ENCODE results near the gene TRA2A.

TRA2A gene

DNA sequence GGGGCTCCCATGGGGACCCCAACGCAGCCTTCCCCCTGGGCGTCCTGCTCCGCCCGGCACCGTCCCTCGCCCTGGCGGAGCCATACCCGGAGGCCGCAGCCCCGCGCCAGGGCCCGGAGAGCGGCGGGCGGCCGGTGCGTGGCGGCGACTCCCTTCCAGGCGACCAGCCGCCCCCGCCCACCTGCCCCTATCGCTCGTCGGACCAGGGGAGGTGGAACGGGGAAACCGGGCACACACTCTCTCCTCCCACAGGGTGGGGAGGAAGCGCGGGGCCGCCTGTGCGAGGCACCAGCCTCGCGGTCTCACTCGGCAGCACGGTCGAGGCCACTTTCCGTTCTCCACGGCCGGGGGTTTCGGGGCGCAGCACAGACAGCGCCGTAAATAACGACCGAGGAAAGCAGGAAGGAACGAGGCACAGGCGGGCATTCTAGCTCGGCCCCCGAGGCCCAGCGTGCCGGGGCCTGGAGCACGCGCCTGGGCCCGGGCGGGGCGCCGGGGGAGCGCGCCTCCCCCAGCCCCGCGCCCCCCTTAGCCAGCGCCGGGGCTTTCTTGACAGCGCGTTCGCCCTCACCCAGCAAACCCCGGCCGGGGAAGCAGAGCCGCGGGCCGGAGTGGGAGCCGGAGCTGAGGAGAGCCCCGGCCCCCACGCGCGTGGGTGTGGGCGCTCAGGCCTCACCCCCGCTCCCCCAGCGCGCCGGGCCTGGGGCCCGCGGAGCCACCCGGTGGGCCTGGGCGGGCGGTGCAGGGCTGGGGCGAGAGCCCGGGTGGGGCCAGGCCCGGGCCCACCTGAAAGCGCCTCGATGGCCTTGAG, 62.4 kb downstream of the TRA2A start:
- peak overlapping the region; percentile 91 for H3K27ac ChIP-seq

DNA sequence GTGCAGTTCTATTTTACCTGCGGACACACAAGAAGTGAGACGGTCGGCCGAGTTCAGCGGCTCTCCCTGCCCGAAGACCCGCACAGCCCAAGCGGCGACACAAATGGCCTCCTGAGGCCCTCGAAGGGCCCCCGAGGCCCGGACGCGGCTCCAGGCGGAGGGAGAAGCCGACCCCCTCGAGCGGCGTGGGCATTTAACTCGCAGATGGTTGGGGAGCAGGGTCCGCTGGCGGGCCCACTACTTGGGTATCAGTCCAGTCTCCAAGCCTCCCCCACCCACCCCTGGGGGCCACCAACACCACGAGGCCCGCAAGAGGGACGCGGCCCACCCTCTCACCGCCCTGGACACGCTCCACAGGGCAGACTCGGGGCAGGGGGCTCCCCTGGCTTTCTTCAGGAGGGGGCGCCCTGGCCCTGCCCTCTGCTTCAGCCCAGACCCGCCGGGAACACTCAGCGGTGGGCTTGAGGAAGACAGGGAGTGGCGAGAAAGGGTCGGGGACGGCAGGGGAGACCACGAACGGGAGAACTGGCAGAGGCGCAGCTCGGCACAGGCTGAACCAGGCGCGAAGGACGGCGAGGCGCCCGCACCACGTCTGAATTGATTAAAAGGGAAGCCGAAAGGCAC, 63.1 kb downstream of the TRA2A start:
- peak overlapping the region; percentile 91; the same call in 1 of the 2 replicates for H3K27ac ChIP-seq
- TF ChIP-seq ZFX (IDR thresholded peaks at IDR 0.05) = no peak
- TF ChIP-seq, protein P1, sequence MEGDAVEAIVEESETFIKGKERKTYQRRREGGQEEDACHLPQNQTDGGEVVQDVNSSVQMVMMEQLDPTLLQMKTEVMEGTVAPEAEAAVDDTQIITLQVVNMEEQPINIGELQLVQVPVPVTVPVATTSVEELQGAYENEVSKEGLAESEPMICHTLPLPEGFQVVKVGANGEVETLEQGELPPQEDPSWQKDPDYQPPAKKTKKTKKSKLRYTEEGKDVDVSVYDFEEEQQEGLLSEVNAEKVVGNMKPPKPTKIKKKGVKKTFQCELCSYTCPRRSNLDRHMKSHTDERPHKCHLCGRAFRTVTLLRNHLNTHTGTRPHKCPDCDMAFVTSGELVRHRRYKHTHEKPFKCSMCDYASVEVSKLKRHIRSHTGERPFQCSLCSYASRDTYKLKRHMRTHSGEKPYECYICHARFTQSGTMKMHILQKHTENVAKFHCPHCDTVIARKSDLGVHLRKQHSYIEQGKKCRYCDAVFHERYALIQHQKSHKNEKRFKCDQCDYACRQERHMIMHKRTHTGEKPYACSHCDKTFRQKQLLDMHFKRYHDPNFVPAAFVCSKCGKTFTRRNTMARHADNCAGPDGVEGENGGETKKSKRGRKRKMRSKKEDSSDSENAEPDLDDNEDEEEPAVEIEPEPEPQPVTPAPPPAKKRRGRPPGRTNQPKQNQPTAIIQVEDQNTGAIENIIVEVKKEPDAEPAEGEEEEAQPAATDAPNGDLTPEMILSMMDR (conservative IDR thresholded peaks at IDR 0.05) = no peak

More for the DNA sequence above, 62.4 kb downstream of the TRA2A start:
- peak; percentile 33; the same call in 1 of the 2 replicates for TF ChIP-seq ZFX (IDR thresholded peaks at IDR 0.05)
- TF ChIP-seq, protein P1 (conservative IDR thresholded peaks at IDR 0.05) = no peak; the same call in 1 of the 2 replicates

DNA sequence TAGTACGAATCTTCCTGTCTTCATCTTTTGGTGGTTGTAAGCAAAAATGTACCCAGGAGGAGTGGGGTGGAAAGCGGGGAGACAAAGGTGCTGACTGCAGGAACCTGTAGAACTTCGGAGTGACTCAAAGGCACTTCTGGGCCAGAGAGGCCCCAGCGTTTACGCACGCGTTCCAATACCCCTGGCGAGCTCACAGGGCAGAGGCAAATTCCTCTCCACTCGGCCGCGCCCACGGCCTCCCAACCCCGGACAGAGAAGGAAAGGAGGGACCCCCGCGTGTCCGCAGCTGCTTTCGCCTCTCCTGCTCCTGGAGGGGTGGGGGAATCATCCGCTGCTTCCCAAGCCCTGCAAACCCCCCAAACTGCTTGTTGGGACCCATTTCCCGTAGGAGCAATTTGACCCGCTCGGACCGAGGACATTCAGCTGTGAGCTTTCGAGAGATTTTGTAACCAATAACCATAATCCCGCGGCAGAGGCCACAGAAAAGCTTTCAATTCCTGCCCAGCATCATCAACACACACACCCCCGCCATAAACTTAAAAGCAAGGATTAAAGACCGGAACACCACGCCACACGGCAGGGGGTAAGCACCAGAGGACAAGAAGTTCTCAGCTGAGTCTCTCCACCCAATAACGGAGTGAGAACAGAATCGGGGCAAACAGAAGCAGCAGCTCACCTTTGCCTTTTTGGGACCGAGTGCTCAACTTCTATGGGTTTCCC, 63.8 kb downstream of the TRA2A start:
- no peak overlapping the region; the same call in 1 of the 2 replicates for H3K27ac ChIP-seq

DNA sequence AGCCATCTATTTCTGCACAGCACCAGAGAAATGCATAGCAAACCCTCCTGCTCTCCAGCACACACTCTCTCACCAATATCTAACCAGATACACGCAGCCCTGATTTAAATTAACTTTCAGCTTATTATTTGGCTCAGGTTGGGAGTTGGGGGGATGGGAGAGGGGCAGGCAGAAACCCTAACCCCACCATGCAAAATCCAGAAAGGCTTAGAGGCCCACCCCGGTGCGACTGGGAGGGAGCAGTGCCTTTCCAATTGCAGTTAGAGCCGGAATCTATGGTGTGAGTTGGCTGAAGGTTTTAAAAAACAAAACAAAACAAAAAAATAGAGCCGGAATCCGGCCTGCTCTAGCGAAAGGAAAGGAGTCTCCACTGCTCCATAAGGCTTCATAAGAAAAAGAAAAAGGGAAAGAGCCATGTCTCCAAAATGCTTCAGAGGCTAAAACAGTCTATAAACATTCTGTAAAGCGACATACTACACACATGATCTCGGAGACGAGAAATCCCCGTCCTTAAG, 64.4 kb downstream of the TRA2A start:
- H3K27ac ChIP-seq = no peak overlapping the region
- TF ChIP-seq, protein P1 (conservative IDR thresholded peaks at IDR 0.05) = no peak
- TF ChIP-seq ZFX (IDR thresholded peaks at IDR 0.05) = no peak

More for the DNA sequence above, 63.8 kb downstream of the TRA2A start:
- TF ChIP-seq, protein P1 (conservative IDR thresholded peaks at IDR 0.05) = no peak
- no peak for TF ChIP-seq ZFX (IDR thresholded peaks at IDR 0.05)

DNA sequence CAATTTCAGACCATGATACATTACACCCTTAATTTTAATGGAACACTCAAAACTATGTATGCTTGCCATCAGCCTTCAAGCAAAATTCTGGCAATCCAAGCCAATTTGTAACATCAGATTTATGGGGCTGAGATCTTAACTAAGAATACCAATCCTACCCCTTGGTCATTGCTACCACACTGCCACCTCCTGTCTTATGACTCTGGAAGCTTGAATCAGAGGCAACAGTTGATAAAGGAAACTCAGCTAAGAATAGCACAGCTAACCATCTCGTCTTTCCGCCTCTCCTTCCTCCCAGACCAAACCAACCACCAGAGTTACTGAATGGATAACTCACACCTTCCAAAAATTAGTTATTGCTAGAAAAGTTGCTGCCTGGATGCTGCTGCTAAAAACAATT, 68.9 kb downstream of the TRA2A start:
- no peak overlapping the region for H3K27ac ChIP-seq
- no peak for TF ChIP-seq ZFX (IDR thresholded peaks at IDR 0.05)
- TF ChIP-seq, protein P1 (conservative IDR thresholded peaks at IDR 0.05) = no peak

DNA sequence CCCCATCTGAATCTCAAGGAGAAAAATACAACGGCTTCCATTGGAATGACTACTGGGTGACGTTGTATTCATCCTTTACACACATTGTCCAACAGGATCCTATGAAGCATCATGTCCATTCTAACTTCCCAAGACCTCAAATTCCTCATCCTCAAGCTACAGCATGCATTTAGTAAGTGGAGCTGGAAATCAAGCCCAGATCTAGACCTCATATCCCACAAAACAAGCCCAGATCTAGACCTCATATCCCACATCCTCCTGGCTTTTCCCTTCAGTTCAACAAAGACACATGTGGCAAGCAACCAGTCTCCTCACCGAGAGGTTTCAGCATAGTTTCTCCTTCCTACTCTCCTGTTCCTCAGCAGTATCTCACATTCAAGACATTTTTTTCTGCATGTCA, 73.7 kb downstream of the TRA2A start:
- TF ChIP-seq, protein P1 (conservative IDR thresholded peaks at IDR 0.05) = no peak
- TF ChIP-seq ZFX (IDR thresholded peaks at IDR 0.05) = no peak

More for the DNA sequence above, 73.7 kb downstream of the TRA2A start:
- no peak overlapping the region for H3K27ac ChIP-seq

All from C4-2B (cell line).